Measurements from ENCODE around the gene TTC6. TPM values are rescaled to one million over a fixed set of nuclear protein-coding genes. Genes with fewer than 3 reads are reported as not detected.

The TTC6 gene
- total RNA-seq, 1 experiment from 2014 or later = 0.54 TPM

DNA sequence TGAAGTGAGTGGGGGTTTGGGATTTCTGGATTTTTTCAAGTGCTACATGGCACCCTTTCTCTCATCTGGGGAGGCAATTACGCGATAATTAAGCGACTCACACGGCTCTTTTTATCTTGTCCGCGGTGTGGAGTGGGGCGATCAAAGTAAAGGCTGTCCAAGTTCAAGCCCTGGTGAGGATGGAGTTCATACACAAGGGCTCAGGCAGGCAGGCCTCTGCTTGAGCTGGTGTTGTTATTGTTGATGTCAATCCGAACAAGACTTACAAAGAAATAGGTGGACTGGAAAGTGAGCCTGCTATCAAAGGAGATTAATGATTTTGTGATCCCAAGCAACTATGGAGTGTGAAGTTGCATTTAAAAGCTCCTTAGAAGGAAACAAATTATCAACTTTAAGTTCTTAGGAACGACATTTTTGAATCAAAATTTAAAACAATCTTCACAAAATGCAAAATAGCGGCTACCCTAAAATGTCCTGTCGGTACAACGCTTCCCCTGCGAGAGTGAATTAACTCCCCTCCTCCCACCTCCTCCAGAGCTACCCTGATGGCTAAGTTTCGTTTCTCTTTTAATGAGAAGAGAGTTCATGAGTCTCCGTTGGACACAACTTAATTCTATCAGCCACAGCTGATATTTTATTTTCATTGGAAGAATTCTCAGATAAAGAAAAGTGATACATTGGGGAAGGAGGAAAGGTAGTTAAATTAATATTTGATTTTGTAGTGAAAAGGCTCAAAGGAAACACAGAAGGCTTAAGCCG lies 6.3 kb upstream of the TTC6 start:
- H3K4me3 ChIP-seq (ENCODE audit: low read depth in 2 of 2, low read length in 2 of 2) = no peak overlapping the region
- no peaks in the 10 kb centered on the region for H3K9me3 ChIP-seq (ENCODE audit: control insufficient read depth, insufficient read depth, low read depth, low read length)
- in situ Hi-C loops (cut with HindIII; ENCODE audit: low pct_unique_long_range_greater_than_20kb, low sequenced_read_pairs) = no loop called here
- BruUV-seq (replicated peaks) = no TSS peak
- ChIA-PET POLR2A (no interaction called here), CTCF (interaction anchor here (0.7 kb wide), 1 partner anchor 14 kb away, joined by 6 read pairs; no protein-coding TSS in a partner anchor)
- no peaks in the 10 kb centered on the region for H3K36me3 ChIP-seq (ENCODE audit: control insufficient read depth, insufficient read depth, low read length)
- no peak overlapping the region for H3K27ac ChIP-seq (ENCODE audit: low read length)
- H3K27me3 ChIP-seq (ENCODE audit: control insufficient read depth, insufficient read depth, low read length) = no peaks in the 10 kb centered on the region
- intact Hi-C loops (cut with micrococcal nuclease; ENCODE audit: unreplicated experiment) = no loop called here
- TF ChIP-seq TCF7L2 (IDR thresholded peaks at IDR 0.05; ENCODE audit: low read depth, low read length) (no peak), SIN3A (IDR thresholded peaks at IDR 0.05; ENCODE audit: borderline replicate concordance, insufficient read depth, low read depth, low read length) (no peak), REST (IDR thresholded peaks at IDR 0.05; ENCODE audit: insufficient read depth in 1 of 2, low read depth in 2 of 2, low read length in 1 of 2) (no peak), CTCF (IDR thresholded peaks at IDR 0.05) (no peak), POLR2AphosphoS5 (IDR thresholded peaks at IDR 0.05; ENCODE audit: low read depth, low read length) (no peak)
- no peaks in the 10 kb centered on the region; the same call in 1 of the 2 replicates for H3K4me1 ChIP-seq (ENCODE audit: control insufficient read depth, insufficient read depth, low read length)
- DNase-seq (ENCODE audit: low read depth, low spot score) (no peak), ATAC-seq (no peak)

DNA sequence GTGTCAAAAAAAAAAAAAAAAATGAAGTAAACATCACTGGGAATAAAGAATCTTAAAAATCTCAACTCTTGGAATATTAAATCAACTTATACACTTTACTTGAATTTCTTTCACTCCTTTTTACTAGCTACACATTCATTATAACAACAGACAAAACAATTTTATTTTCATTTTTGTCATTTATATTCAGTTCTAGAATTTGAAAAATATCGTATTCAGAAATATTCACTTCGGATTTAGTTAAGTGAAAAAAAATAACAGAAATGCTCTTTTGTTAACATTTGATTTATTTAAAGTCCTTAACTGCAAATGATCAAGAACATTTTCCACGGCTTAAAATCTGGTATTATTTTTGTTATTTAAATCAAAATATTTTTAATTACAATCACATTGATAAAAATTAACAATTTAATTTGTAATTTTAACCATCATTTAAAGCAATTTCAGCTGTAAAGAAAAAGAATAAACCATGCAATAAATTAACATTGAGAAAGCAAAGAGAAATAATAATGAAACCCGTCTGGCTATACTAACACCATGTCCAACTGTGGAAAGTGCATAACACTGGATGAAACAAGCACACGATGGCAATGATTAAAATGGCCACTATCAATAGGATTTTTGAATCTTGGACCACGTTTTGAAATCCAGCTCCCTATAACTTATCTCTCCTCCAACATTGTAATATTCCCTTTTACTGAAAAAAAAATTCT lies 5.6 kb upstream of the TTC6 start:
- Histone ChIP-seq H3K9me3 (ENCODE audit: control insufficient read depth, insufficient read depth, low read depth, low read length) (no peaks in the 10 kb centered on the region), H3K27me3 (ENCODE audit: control insufficient read depth, insufficient read depth, low read length) (no peaks in the 10 kb centered on the region), H3K36me3 (ENCODE audit: control insufficient read depth, insufficient read depth, low read length) (no peaks in the 10 kb centered on the region), H3K4me3 (ENCODE audit: low read depth in 2 of 2, low read length in 2 of 2) (no peak overlapping the region), H3K27ac (ENCODE audit: low read length) (no peak overlapping the region), H3K4me1 (ENCODE audit: control insufficient read depth, insufficient read depth, low read length) (no peaks in the 10 kb centered on the region; the same call in 1 of the 2 replicates)
- in situ Hi-C loops (cut with HindIII; ENCODE audit: low pct_unique_long_range_greater_than_20kb, low sequenced_read_pairs) (no loop called here), intact Hi-C loops (cut with micrococcal nuclease; ENCODE audit: unreplicated experiment) (loop anchor here (5.0 kb wide), 1 partner anchor 343 kb away; no protein-coding TSS in a partner anchor)
- DNase-seq (ENCODE audit: low read depth, low spot score) (no peak), ATAC-seq (no peak)
- ChIA-PET POLR2A (no interaction called here), CTCF (no interaction called here)
- TF ChIP-seq CTCF (IDR thresholded peaks at IDR 0.05) (no peak), REST (IDR thresholded peaks at IDR 0.05; ENCODE audit: insufficient read depth in 1 of 2, low read depth in 2 of 2, low read length in 1 of 2) (no peak), TCF7L2 (IDR thresholded peaks at IDR 0.05; ENCODE audit: low read depth, low read length) (no peak), POLR2AphosphoS5 (IDR thresholded peaks at IDR 0.05; ENCODE audit: low read depth, low read length) (no peak), SIN3A (IDR thresholded peaks at IDR 0.05; ENCODE audit: borderline replicate concordance, insufficient read depth, low read depth, low read length) (no peak)
- no TSS peak for BruUV-seq (replicated peaks)

Data from Panc1 (cell line).